PFSK-1 (cell line): ENCODE data around the gene EPHB6.

ENCODE experiments used
- FOXP2 ChIP-seq: optimal IDR thresholded peaks from 2 replicates; pipeline ENCODE3; 2011; ENCODE audit warnings: borderline replicate concordance, control low read depth, inconsistent platforms; ENCODE audit not compliant: insufficient read depth; ENCODE audit errors: extremely low read length, extremely low read depth
- POLR2AphosphoS5 ChIP-seq: IDR thresholded peaks from 2 replicates; pipeline ENCODE4 v1.6.1; 2012; ENCODE audit warnings: low read depth, mild to moderate bottlenecking, control low read depth, low read length, moderate library complexity
- REST ChIP-seq, 2 experiments: IDR thresholded peaks; 2 replicates each; pipeline versions ENCODE4 v1.6.1 to v1.8.0; 2011 to 2012; ENCODE audit warnings: low read depth in 2 of 2, low read length in 2 of 2, control low read depth in 1 of 2, inconsistent platforms in 1 of 2, mild to moderate bottlenecking in 1 of 2, moderate library complexity in 1 of 2; ENCODE audit not compliant: insufficient read depth in 1 of 2
- SIN3A ChIP-seq: IDR thresholded peaks from 2 replicates; pipeline ENCODE4 v1.6.1; 2012; ENCODE audit warnings: mild to moderate bottlenecking, low read length, moderate library complexity, borderline replicate concordance; ENCODE audit not compliant: insufficient read depth
- TAF1 ChIP-seq: IDR thresholded peaks from 2 replicates; pipeline ENCODE4 v1.6.1; 2012; ENCODE audit warnings: low read length, control low read depth, borderline replicate concordance; ENCODE audit not compliant: insufficient read depth

EPHB6 gene

GRCh38 chr7:142867097-142867378, 12.2 kb downstream of the EPHB6 start:
- TF ChIP-seq REST (IDR thresholded peaks at IDR 0.05; ENCODE audit: insufficient read depth in 1 of 2, low read depth in 2 of 2, low read length in 2 of 2) (no peak), POLR2AphosphoS5 (no peak), TAF1 (no peak)

DNA sequence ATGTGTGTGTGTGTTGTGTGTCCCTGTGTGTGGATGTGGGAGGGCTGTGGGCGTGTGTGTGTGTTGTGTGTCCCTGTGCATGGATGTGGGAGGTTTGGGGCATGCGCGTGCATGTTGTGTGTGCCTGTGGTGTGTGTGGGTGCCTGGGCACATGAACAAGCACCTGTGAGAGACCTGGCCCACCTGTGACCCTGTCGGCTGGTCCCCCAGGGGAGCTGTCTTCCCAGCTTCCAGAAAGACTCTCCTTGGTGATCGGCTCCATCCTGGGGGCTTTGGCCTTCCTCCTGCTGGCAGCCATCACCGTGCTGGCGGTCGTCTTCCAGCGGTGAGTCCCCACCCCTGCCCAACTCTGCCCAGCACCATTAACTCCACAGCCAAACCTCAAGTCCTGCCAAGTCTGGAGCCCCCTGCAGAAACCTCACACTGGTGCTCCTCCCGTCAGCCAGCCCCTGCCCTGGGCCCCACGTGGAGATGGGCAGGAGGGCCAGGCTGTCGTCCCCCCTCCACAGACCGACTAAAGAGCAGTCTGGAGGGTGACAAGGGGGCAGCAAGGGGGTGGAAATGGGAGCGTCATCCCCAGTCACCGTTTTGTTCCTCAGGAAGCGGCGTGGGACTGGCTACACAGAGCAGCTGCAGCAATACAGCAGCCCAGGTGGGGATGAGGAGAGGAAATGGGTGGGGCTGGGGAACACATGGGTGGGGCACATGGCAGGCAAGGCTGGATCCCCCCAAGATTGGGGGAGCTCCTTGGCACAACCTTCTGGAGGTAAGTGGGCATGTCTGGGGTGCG, 12.7 kb downstream of the EPHB6 start:
- TF ChIP-seq POLR2AphosphoS5, result no peak

- no peak for TF ChIP-seq REST (IDR thresholded peaks at IDR 0.05; ENCODE audit: insufficient read depth in 1 of 2, low read depth in 2 of 2, low read length in 2 of 2)
- no peak for TF ChIP-seq TAF1
Observed at GRCh38 chr7:142868188-142868985, 13.5 kb downstream of the EPHB6 start.

DNA sequence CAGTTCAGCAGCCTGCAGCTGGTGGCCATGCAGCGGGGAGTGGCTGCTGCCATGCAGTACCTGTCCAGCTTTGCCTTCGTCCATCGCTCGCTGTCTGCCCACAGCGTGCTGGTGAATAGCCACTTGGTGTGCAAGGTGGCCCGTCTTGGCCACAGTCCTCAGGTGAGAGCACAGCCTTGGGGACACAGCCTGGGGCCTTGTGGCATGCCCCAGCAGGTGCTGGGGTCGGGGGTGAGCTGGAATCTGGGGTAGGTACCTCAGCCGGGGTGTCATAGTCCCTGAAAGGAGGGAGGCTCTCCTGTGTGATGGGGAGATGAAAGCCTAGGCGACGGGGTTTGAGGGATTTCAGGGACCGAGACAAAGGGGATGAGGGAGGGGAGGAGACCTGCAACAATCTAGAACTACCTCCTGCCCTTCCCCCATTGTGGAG, 14.1 kb downstream of the EPHB6 start:
- TF ChIP-seq SIN3A (no peak), POLR2AphosphoS5 (no peak), TAF1 (no peak), REST (IDR thresholded peaks at IDR 0.05; ENCODE audit: insufficient read depth in 1 of 2, low read depth in 2 of 2, low read length in 2 of 2) (no peak), FOXP2 (no peak)

- TF ChIP-seq REST (IDR thresholded peaks at IDR 0.05; ENCODE audit: insufficient read depth in 1 of 2, low read depth in 2 of 2, low read length in 2 of 2) (no peak), POLR2AphosphoS5 (no peak), TAF1 (no peak), FOXP2 (no peak), SIN3A (no peak)
Observed at GRCh38 chr7:142869434-142869833, 14.6 kb downstream of the EPHB6 start.
